Measurements from ENCODE around the gene PPP4R1.

The PPP4R1 gene

DNA sequence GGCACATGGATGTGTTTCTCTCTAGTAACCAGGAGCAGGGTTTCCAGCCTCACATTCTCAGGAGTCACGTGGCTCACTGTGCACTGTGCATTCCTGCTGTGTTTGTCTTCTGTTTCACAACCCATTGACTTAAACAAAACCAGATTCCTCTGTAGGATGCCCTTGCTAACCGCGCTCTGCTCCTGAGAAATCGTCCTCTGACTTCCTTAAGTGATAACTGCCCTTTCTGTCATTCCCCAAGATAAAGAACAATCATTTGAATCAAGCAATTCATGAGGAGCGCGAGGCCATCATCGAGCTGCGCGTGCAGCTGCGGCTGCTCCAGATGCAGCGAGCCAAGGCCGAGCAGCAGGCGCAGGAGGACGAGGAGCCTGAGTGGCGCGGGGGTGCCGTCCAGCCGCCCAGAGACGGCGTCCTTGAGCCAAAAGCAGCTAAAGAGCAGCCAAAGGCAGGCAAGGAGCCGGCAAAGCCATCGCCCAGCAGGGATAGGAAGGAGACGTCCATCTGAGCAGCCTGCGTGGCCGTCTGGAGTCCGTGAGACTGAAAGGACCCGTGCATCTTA, 78.8 kb downstream of the PPP4R1 start:
- TF ChIP-seq, protein P1, sequence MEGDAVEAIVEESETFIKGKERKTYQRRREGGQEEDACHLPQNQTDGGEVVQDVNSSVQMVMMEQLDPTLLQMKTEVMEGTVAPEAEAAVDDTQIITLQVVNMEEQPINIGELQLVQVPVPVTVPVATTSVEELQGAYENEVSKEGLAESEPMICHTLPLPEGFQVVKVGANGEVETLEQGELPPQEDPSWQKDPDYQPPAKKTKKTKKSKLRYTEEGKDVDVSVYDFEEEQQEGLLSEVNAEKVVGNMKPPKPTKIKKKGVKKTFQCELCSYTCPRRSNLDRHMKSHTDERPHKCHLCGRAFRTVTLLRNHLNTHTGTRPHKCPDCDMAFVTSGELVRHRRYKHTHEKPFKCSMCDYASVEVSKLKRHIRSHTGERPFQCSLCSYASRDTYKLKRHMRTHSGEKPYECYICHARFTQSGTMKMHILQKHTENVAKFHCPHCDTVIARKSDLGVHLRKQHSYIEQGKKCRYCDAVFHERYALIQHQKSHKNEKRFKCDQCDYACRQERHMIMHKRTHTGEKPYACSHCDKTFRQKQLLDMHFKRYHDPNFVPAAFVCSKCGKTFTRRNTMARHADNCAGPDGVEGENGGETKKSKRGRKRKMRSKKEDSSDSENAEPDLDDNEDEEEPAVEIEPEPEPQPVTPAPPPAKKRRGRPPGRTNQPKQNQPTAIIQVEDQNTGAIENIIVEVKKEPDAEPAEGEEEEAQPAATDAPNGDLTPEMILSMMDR (conservative IDR thresholded peaks at IDR 0.05; ENCODE audit: low read length): no peak
- TF ChIP-seq EZH2phosphoT487 (IDR thresholded peaks at IDR 0.05; ENCODE audit: borderline replicate concordance): no peak
- Histone ChIP-seq H3K4me3 (ENCODE audit: low read length, poor library complexity, severe bottlenecking) (no peak overlapping the region), H2AFZ (ENCODE audit: low read length) (no peak overlapping the region), H3K9ac (ENCODE audit: low read depth, low read length, poor library complexity, severe bottlenecking) (no peak overlapping the region), H3F3A (ENCODE audit: low read depth) (no peaks in the 10 kb centered on the region), H4K20me1 (ENCODE audit: insufficient read depth, low read length, poor library complexity, severe bottlenecking) (no peaks in the 10 kb centered on the region), H3K9me3 (ENCODE audit: insufficient read depth, low read depth, low read length) (no peaks in the 10 kb centered on the region), H3K27me3 (ENCODE audit: insufficient read depth, low read length, poor library complexity, severe bottlenecking) (no peaks in the 10 kb centered on the region), H3K4me2 (ENCODE audit: low read depth, low read length, poor library complexity, severe bottlenecking) (no peak overlapping the region), H3K4me1 (ENCODE audit: insufficient read depth, low read length, poor library complexity, severe bottlenecking) (no peaks in the 10 kb centered on the region), H3K9me2 (replicated peaks; ENCODE audit: low read depth, low read length) (no peaks in the 10 kb centered on the region), H3K36me3 (ENCODE audit: insufficient read depth, low read length) (peaks cover 66% of the 10 kb centered on the region; the same call in 1 of the 2 replicates), H3K79me2 (ENCODE audit: insufficient read depth, low read length) (no peaks in the 10 kb centered on the region)

DNA sequence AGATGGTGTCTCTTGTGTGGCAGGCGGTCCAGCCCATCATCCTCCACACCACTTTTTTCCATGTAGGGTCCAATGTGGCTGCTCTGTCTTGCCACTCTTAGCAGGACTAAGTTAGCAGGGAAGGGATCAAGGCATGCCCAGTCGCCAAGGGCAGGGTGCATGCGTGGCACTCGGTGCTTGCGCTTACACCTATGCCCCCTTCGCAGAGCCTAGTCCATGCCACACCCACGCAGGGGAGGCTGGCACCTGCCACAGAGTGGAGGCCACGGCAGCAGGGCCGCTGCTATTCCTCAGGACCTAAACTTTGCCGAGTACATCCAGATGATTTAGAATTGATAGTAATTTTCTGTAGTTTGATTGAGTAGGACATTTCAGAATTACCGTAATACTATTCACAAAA, 79.5 kb downstream of the PPP4R1 start:
- H3K4me2 ChIP-seq (ENCODE audit: low read depth, low read length, poor library complexity, severe bottlenecking): no peak overlapping the region
- no peaks in the 10 kb centered on the region for H3K9me2 ChIP-seq (replicated peaks; ENCODE audit: low read depth, low read length)
- no peak overlapping the region for H3K9ac ChIP-seq (ENCODE audit: low read depth, low read length, poor library complexity, severe bottlenecking)
- H3K4me1 ChIP-seq (ENCODE audit: insufficient read depth, low read length, poor library complexity, severe bottlenecking): no peaks in the 10 kb centered on the region
- TF ChIP-seq EZH2phosphoT487 (IDR thresholded peaks at IDR 0.05; ENCODE audit: borderline replicate concordance): no peak
- TF ChIP-seq, protein P1 (conservative IDR thresholded peaks at IDR 0.05; ENCODE audit: low read length): no peak
- H3F3A ChIP-seq (ENCODE audit: low read depth): no peaks in the 10 kb centered on the region
- peaks cover 71% of the 10 kb centered on the region; the same call in 1 of the 2 replicates for H3K36me3 ChIP-seq (ENCODE audit: insufficient read depth, low read length)
- H3K9me3 ChIP-seq (ENCODE audit: insufficient read depth, low read depth, low read length): no peaks in the 10 kb centered on the region
- H3K79me2 ChIP-seq (ENCODE audit: insufficient read depth, low read length): no peaks in the 10 kb centered on the region
- H4K20me1 ChIP-seq (ENCODE audit: insufficient read depth, low read length, poor library complexity, severe bottlenecking): no peaks in the 10 kb centered on the region
- no peaks in the 10 kb centered on the region for H3K27me3 ChIP-seq (ENCODE audit: insufficient read depth, low read length, poor library complexity, severe bottlenecking)
- H2AFZ ChIP-seq (ENCODE audit: low read length): no peak overlapping the region
- H3K4me3 ChIP-seq (ENCODE audit: low read length, poor library complexity, severe bottlenecking): no peak overlapping the region

DNA sequence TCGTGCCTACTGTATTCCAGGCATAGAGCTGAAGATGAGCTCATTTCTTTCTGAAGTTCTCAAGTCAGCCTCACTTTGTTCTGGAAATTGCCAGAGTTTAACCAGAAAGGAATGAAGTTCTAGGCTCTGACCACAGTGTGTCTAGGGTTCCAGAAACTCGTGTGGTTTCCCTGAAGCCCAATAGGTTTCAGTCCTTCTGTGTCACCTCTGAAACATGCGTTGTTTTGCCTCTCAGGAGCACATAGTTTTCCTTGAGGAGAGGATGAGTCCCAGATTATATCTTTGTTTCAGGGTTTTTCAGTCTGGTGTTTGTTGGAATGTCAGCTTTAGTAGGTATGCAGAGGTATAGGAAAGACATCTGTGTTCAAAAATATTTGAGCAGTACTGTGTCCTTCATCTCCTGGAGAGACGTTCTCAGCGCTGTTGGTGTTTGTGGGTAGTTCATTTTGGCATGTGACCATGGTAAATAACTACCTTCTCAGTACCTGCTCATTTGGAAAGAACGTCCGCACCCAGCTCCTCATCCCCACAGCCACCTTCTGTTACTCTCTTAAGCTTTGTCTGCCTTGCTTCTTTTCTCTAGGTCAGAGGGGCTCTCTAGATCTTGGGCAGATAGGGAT, 82.5 kb downstream of the PPP4R1 start:
- Histone ChIP-seq H3K4me2 (ENCODE audit: low read depth, low read length, poor library complexity, severe bottlenecking) (no peak overlapping the region), H3K4me1 (ENCODE audit: insufficient read depth, low read length, poor library complexity, severe bottlenecking) (no peaks in the 10 kb centered on the region), H3K9ac (ENCODE audit: low read depth, low read length, poor library complexity, severe bottlenecking) (no peak overlapping the region), H3K79me2 (ENCODE audit: insufficient read depth, low read length) (no peaks in the 10 kb centered on the region), H3K36me3 (ENCODE audit: insufficient read depth, low read length) (peaks cover 68% of the 10 kb centered on the region; the same call in 1 of the 2 replicates), H3K27me3 (ENCODE audit: insufficient read depth, low read length, poor library complexity, severe bottlenecking) (no peaks in the 10 kb centered on the region), H3K4me3 (ENCODE audit: low read length, poor library complexity, severe bottlenecking) (no peak overlapping the region), H2AFZ (ENCODE audit: low read length) (no peak overlapping the region), H3K9me2 (replicated peaks; ENCODE audit: low read depth, low read length) (no peaks in the 10 kb centered on the region), H3K9me3 (ENCODE audit: insufficient read depth, low read depth, low read length) (no peaks in the 10 kb centered on the region), H3F3A (ENCODE audit: low read depth) (no peaks in the 10 kb centered on the region), H4K20me1 (ENCODE audit: insufficient read depth, low read length, poor library complexity, severe bottlenecking) (no peaks in the 10 kb centered on the region)
- TF ChIP-seq, protein P1 (conservative IDR thresholded peaks at IDR 0.05; ENCODE audit: low read length): no peak
- no peak for TF ChIP-seq EZH2phosphoT487 (IDR thresholded peaks at IDR 0.05; ENCODE audit: borderline replicate concordance)

Measured in Loucy (cell line).